ENCODE results near the gene TMEM11.

Gene TMEM11

DNA sequence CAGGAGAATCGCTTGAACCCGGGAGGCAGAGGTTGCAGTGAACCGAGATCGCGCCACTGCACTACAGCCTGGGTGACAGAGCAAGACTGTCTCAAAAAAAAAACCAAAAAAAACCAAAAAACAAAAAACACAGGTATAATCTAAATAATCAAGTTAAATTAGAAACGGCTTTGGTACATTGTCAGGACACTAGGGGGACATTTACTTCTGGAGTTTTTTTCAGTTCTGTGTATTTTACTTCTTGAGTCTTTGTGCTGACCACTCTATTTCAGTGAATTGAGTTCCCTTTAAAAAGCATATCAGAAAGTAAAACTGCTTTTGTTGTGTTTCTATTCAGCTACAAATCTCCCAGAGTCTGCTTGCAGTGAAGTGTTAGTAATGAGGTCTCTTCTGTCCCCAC, 50.9 kb downstream of the TMEM11 start:
- no peak for DNase-seq

DNA sequence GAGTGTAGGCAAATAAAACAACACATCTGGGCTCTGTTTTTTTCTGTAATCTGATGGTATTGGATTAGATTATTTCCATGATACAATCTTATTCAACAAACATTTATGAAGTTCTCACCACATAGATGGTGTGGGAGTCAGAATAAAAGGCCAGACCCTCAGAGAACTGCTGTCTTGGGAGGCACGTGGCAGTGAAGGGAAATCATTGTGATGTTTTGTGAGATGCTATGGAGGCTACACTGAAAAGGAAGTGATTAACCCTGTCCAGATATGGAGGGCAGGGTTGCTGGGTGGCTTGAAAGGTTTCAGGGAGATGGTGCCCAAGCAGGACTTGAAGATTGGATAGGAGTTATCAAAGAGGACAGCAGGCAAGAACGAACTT, 51.6 kb downstream of the TMEM11 start:
- DNase-seq = no peak

DNA sequence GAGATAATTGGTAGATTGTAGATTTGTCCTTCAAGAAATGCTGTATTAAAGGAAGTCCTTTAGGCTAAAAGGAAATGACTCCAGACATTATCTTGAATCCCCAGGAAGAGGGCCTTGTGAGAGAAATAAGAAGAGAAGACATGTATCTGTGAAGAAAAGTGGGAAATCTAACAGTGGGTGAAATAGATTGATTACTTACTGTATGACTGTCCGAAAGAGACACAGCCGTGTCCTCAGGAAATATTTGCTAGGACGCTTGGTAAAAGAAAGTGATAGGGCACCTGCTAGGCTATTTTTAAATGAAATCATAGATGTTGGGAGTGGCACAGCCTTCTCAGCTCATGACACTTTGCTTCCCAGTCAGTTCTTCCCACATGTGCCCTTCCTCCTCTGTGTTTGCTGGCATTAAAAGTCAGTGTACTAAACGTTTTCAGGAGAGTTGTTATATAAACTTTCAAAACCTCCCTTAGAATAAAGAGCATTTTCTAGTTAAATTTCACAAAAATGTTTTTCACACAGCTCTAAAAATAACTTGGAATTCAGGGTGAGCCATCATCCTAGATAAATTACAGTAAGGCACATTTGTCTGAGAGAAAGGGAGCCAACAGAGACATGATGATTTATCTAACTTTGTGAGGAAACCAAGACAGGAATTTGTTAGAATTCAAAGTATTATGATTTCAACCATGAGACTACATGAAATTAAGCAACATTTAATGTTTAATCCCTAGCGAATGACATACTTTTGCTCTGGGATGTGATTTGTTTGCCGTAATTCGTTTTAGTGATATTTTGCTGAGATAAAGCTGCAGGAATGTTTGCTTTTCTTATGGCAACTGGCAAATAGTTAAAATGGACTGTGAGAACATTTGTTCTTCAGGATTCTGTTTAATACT, 52.2 kb downstream of the TMEM11 start:
- no peak for DNase-seq

DNA sequence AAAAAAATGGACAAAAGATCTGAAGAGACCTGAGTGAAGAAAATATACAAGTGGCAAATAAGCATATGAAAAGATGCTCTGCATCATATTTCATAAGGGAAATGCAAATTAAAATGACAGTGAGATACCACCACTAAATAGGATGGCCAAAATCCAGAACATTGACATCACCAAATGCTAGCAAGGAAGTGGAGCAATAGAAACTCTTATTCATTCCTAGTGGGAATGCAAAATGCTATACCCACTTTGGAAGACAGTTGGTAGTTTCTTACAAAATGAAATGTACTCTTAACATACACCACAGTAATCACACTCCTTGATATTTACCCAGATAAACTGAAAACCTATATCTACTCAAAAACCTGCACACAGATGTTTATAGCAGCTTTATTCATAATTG, 53.6 kb downstream of the TMEM11 start:
- no peak for DNase-seq

DNA sequence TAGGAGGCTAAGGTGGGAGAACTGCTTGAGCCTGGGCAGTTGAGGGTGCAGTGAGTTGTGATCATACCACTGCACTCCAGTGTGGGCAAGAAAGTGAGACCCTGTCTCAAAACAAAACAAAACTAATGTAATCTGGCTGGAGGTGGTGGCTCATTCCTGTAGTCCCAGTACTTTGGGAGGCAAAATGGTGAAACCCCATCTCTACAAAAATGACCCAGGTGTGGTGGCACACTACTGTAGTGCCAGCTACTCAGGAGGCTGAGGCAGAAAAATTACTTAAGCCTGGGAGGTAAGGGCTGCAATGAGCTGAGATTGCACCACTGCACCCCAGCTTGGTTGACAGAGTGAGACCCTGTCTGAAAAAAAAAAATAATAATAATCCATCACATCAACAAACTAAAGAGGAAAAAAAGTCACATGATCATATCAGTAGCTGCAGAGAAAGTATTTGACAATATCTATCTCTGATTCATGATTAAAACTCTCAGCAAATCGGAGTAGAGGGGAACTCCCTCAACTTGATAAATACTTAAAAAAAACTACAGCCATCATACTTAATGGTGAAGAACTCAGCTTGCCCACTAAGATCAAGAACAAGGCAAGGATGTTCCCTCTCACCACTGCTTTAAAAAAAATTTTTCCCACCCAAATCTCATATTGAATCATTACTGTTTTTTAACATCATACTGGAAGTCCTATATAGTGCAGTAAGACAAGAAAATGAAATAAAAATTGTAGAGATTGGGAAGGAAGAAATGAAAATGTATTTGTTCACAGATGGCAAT, 56.2 kb downstream of the TMEM11 start:
- no peak for DNase-seq

DNA sequence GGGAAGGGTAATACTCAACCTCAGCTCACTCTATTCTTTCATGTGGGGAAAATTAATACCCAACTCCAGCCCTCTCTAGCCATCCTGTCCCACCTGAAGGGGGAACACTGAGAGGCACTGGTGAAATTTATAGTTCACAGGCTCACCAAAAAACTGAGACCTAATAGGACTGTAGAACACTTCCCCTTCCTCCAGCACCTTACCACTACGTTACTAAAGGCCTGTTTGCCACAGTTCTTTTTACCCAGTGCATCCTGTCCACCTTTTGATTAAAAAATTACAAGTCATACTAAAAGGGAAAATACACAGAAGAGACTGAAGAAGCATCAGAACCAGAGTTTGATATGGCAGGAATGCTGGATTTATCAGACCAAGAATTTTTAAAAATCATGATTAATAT, 61.2 kb downstream of the TMEM11 start:
- DNase-seq = no peak

DNA sequence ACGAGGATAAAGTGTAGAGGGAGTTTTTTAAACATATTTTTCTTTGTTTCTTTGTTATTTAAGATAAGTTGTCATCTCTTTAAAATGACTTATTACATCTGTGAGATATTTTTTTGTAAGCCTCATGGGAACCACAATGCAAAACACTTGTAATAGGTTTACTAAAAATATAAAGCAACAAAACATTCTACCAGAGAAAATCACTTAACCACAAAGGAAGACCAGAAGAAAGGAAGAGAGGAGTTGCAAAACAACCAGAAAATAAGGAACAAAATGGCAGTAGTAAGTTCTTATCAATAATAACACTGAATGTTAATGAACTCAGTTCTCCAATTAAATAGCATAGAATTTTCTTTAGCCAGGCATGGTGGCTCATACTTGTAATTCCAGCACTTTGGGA, 64.3 kb downstream of the TMEM11 start:
- DNase-seq = no peak
